NCI-H2227 treated with DMSO at 0.1 percent for 48 hours (cell line): ENCODE measurements around the gene LRP2.
"Not testable (repeated sequence)": the region's sequence is repeated elsewhere in the genome, so short reads cannot be mapped to it uniquely, and the experiment has no call there.

ENCODE experiments used
- DNase-seq: peaks from one replicate; lab custom pipeline; 2025; lab: John Stamatoyannopoulos, UW

The LRP2 gene

DNA sequence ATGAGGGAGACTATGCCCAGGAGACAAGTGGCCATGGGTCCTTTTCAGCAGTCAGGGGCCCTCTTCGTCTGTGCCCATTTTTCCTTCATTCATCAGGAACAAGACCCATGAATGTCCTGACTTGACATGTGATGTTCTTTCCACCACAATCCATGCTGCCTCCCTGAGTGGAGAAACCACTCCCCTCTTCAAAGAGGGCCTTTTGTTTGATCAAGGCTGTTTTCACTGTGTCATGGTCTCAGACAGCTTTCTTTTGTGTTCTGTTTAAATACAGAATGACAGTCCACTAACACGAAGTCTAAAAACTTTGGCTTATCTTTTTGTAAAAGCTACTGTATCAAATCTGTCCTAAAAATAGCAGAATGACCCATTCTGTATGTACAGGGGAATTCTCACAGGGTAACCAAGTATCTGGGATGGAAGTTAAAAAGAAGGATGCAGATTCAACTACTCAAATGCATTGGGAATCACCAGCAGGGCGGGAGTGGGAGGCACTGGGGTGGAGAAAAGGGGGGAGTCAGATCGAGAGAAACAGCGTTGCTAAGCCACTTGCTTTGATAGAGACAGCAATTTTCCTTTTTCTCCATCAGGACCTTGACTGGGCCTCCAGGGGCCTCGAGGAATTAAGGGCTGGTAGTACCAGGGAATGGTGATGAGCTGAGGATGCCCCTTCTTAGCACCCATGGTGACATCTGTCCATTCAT is 13.9 kb downstream of the LRP2 start:
- DNase-seq = no peak

- DNase-seq = no peak
These were observed 16.6 kb downstream of the LRP2 start for GRCh38 chr2:169345486-169346437.

GRCh38 chr2:169344736-169345485 is 17.4 kb downstream of the LRP2 start:
- DNase-seq = peak; percentile 26

DNA sequence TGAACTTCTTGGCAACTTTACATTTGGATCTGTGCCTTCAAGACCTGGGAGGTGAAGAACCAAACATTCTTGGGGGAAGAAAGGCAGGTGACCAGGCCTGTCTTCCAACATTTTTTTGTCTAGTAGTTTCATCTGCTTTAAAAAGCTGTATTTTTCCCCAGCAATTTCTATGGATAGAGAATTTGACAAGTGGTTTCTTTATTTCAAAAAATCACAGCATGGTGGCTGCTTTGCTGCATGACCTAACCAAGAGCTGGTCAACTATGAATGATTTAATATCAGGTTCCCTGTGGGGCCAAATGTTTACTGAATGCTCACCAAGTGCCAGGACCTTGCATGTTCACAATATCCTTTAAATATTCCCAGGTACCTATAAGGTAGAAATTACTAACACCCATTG is 19.1 kb downstream of the LRP2 start:
- DNase-seq = peak; percentile 45

DNA sequence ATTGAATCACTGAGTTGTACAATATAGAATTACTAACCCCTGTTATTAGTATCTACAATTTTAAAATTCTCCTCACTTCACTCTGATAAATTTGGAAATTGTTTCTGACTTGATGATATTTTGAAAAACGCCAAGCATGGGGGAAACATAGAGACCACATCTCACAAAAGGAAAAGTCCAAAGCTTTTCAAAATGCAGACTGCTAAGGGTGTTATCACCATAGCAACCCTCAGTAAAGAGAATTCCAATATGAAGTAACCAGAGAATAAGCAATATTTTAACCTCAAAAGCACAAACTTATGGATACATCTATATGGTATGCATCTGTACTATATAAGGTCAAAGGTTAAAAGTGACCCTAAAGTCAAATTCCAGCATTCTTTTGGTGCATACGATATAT is 22.7 kb downstream of the LRP2 start:
- no peak for DNase-seq

GRCh38 chr2:169336695-169337094 is 25.6 kb downstream of the LRP2 start:
- DNase-seq = no peak

GRCh38 chr2:169330555-169331198 is 31.7 kb downstream of the LRP2 start:
- DNase-seq = no peak

DNA sequence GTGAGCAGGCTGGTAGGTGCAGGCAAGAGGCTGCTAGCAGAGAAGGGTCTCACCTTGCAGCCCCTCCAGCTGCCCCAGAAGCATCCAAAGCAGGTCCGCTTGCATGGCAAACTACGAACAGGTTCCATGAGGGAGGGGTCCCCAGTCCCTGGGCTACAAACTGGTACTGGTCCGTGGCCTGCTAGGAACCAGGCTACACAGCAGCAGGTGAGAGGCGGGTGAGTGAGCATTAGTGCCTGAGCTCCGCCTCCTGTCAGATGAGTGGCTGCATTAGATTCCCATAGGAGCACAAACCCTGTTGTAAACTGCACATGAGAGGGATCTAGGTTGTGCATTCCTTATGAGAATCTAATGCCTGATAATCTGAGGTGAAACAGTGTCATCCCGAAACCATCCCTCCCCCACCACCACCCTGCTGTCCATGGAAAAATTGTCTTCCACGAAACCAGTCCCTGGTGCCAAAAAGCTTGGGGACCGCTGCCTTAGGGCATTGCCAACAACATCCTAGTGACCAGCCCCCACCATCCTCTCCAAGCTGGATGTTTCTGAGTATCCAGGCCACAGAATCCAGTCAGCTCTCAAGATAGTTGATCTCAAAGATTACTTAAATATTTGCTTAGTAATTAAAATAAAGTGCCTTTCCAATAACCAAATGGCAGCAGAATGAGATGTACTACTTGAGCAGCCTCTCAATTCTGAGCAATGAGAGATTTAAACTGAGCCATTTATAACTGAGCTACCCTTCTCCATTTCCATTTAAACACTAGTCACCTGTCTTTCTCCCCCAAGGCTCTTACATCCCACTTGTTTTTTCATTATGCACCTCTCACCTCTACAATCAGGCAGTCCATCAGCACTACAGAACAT is 32.4 kb downstream of the LRP2 start:
- no peak for DNase-seq

GRCh38 chr2:169328785-169329184 is 33.5 kb downstream of the LRP2 start:
- DNase-seq = no peak

- not testable (repeated sequence) for DNase-seq
These were observed 34.5 kb downstream of the LRP2 start for GRCh38 chr2:169327837-169328236.

GRCh38 chr2:169325886-169326285 is 36.4 kb downstream of the LRP2 start:
- not testable (repeated sequence) for DNase-seq

DNA sequence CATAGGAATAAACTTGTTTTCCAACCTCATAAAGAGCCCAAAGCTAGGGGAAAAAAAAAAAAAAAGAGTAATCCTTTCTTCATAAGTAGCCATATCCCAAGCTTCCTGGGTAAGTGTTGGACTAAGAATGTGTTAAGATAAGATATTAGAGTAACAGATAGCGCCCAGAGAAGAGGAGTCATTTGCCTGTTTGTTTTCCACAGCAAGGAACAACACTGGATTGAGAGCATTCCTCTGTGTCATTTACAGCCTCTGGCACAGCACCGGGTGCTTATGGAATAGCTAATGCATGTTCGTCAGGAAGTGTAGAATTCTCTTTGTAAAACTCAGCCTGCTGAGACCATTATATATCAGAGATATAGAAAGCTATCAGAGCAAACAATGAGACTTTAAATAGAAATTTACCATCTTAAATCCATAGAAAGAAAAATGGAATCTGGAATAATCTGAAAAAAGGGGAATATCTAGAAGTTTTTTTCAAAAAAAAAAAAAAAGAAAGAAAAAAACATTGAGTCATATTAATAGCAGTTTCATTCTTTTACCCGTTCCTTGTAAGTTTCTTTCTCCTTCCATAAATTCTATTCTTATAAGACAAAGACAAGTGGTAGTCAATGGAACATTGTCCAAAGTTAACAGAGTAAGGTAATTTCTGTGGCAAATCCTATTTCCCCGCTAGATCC is 37.6 kb downstream of the LRP2 start:
- no peak for DNase-seq

DNA sequence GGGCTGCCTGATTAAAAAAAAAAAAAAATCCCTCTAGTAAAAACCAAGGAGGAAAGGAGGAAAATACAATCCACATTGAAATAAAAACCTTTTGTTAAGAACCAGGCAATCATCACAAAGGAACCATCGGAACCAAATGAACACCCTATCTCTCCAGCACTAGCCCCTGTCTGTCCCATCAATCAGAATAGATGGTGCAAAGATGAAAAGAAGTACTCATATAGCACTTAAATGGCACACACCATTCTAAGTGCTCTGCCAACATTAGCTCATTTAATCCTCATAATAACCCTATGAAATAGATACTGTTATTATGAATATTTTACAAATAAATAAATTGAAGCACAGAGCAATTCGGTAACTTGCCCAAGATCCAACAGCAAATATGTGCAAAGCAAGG is 38.5 kb downstream of the LRP2 start:
- DNase-seq = no peak

GRCh38 chr2:169320561-169320960 is 41.8 kb downstream of the LRP2 start:
- no peak for DNase-seq

DNA sequence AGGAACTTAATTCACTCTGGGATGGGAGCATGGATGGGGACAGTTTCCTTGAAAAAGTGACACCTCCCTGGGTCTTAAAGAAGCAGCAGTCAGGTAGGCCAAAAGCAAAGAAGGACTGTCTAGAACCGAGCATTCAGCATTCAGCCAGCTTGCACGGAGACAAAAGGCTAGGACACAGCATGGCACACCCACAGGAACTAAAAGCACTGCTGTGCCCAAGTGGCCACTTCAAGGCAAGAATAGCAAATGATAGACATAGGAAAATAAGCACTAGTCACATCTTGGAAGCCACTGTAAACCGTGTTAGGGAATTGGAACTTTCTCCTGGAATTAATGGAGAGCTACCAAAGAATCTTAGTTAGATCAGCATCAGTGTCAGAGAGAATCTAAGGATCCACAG is 47.0 kb downstream of the LRP2 start:
- no peak for DNase-seq

DNA sequence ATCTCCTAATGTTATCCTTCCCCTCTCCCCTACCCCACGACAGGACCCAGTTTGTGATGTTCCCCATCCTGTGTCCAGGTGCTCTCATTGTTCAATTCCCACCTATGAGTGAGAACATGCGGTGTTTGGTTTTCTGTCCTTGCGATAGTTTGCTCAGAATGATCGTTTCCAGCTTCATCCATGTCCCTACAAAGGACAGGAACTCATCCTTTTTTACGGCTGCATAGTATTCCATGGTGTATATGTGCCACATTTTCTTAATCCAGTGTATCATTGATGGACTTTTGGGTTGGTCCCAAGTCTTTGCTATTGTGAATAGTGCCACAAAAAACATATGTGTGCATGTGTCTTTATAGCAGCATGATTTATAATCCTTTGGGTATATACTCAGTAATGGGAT is 54.0 kb downstream of the LRP2 start:
- not testable (repeated sequence) for DNase-seq

GRCh38 chr2:169304689-169305088 is 57.6 kb downstream of the LRP2 start:
- not testable (repeated sequence) for DNase-seq

DNA sequence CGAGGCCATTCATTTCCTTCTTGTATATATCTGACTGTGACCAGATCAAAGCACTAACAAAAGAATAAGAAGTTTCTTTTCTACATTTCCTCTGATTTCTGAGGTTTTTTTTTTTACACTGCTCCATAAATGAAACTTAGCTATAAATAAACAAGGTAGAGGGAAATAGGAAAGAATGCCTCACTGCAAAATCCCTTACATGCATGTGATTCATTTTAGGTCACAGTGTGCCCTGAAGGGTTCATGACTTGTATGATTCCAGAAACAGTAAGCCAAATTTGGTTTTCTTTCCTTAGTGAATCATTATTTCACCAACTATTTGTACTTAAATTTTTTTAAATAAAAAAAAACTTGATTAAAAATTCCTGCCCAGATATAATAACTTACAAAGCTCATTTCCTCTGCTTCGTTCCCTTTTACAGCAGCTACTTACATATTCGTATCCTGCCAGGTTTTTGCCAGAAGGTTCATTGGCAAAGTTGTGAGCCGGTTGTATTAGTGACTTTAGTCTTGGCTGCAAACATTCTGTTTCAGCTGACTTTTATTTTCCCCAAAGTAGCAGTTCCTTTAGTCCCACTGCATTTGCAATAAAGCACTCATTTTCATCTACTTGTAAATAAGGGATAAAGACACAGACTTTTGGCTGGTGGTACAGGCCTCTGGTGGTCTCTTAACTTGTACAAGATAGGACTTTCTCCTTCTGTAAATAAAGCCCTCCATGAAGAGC is 58.6 kb downstream of the LRP2 start:
- DNase-seq = no peak

- no peak for DNase-seq
These were observed 60.0 kb downstream of the LRP2 start for GRCh38 chr2:169302364-169302763.
